ENCODE results near the gene PRTG.

- TF ChIP-seq ZNF746 (CRISPR knock-in tag; IDR thresholded peaks at IDR 0.05): no peak
- no peak for TF ChIP-seq NR2F1 (CRISPR knock-in tag; IDR thresholded peaks at IDR 0.05)
- no peak for TF ChIP-seq SUZ12 (IDR thresholded peaks at IDR 0.05; ENCODE audit: low read depth, low read length)
- no peak for TF ChIP-seq SP1 (IDR thresholded peaks at IDR 0.05)
- no peak for TF ChIP-seq SP1 (CRISPR knock-in tag; IDR thresholded peaks at IDR 0.05)
- TF ChIP-seq SRF (IDR thresholded peaks at IDR 0.05; ENCODE audit: low read depth, low read length): no peak
- no peak for TF ChIP-seq ZNF776 (CRISPR knock-in tag; IDR thresholded peaks at IDR 0.05)
- no peak for TF ChIP-seq ZNF10 (CRISPR knock-in tag; IDR thresholded peaks at IDR 0.05; ENCODE audit: borderline replicate concordance, low read depth)
- no peak for TF ChIP-seq POLR2G (IDR thresholded peaks at IDR 0.05; ENCODE audit: low read depth, low read length)
- TF ChIP-seq POLR2A (IDR thresholded peaks at IDR 0.05; ENCODE audit: insufficient read depth in 1 of 2, low read depth in 2 of 2, low read length in 2 of 2): no peak
These were observed 31.4 kb upstream of the PRTG start for GRCh38 chr15:55774113-55774970.

Measured in HepG2 (cell line).